PC-9 (cell line): Measurements from ENCODE around the gene GAS7. TPM values are rescaled to one million over a fixed set of nuclear protein-coding genes. Genes with fewer than 3 reads are reported as not detected.

Experiments used
- BruUV-seq: library from RNA; stranded (reverse); fragments of 400-500 nt; replicated peaks from 2 replicates; lab custom pipeline; 2021; lab: Mats Ljungman, UMichigan
- CTCF ChIA-PET: fragments of 300-600 bp; sonication (Branson Sonifier 250); formaldehyde crosslinking; loops from one replicate; lab custom pipeline; 2022; ENCODE audit warnings: antibody characterized with exemption; lab: Charles Lee
- POLR2A ChIA-PET: fragments of 300-600 bp; sonication (Branson Sonifier 250); formaldehyde crosslinking; loops from one replicate; lab custom pipeline; 2022; ENCODE audit warnings: antibody characterized with exemption; ENCODE audit not compliant: unreplicated experiment; lab: Charles Lee
- DNase-seq, 2 experiments: peaks; one replicate each; pipeline versions ENCODE4 v3.0.0 to v3.0.0-alpha.2; 2015 to 2022; ENCODE audit warnings: mixed read lengths in 1 of 2
- H2AFZ ChIP-seq: fragments of 200-600 bp; sonication (generic); 2 replicates; pipeline ENCODE4 v1.8.1; 2017; ENCODE audit warnings: antibody characterized with exemption
- H3F3A ChIP-seq: fragments of 200-600 bp; sonication (generic); 2 replicates; pipeline ENCODE4 v1.8.1; 2017; ENCODE audit warnings: antibody characterized with exemption, mild to moderate bottlenecking, low read depth; ENCODE audit not compliant: insufficient read depth
- H3K27ac ChIP-seq: fragments of 200-600 bp; sonication (generic); 2 replicates; pipeline ENCODE4 v1.6.1; 2016; ENCODE audit warnings: mixed run types
- H3K27me3 ChIP-seq: fragments of 200-600 bp; sonication (generic); 2 replicates; pipeline ENCODE4 v1.6.1; 2016; ENCODE audit warnings: low read depth, mixed run types; ENCODE audit not compliant: insufficient read depth
- H3K36me3 ChIP-seq: fragments of 200-600 bp; sonication (generic); 2 replicates; pipeline ENCODE4 v1.6.1; 2016; ENCODE audit warnings: low read depth, mixed run types
- H3K4me1 ChIP-seq: fragments of 200-600 bp; sonication (generic); replicated peaks from 2 replicates; pipeline ENCODE4 v1.6.1; 2016; ENCODE audit warnings: mixed run types; ENCODE audit not compliant: insufficient read depth
- H3K4me2 ChIP-seq: fragments of 200-600 bp; sonication (generic); 2 replicates; pipeline ENCODE4 v1.6.1; 2017; ENCODE audit warnings: mixed run types
- H3K4me3 ChIP-seq: fragments of 200-600 bp; sonication (generic); 2 replicates; pipeline ENCODE4 v1.6.1; 2016; ENCODE audit warnings: mixed run types
- H3K79me2 ChIP-seq: fragments of 200-600 bp; sonication (generic); 2 replicates; pipeline ENCODE4 v1.6.1; 2017; ENCODE audit warnings: low read depth, mixed run types
- H3K9me2 ChIP-seq: fragments of 200-600 bp; sonication (generic); 2 replicates; pipeline ENCODE4 v1.8.1; 2017; ENCODE audit warnings: mild to moderate bottlenecking; ENCODE audit not compliant: insufficient read depth
- H3K9me3 ChIP-seq: fragments of 200-600 bp; sonication (generic); 2 replicates; pipeline ENCODE4 v1.8.1; 2016; ENCODE audit warnings: low read depth; ENCODE audit not compliant: insufficient read depth
- H4K20me1 ChIP-seq: fragments of 200-600 bp; sonication (generic); 2 replicates; pipeline ENCODE4 v1.8.1; 2017; ENCODE audit not compliant: insufficient read depth
- EZH2 ChIP-seq: fragments of 200-600 bp; sonication (generic); IDR thresholded peaks from 2 replicates; pipeline ENCODE4 v1.8.0; 2017; ENCODE audit warnings: antibody characterized with exemption, low read depth
- intact Hi-C: fragments of 100-400 bp; cut with micrococcal nuclease; formaldehyde crosslinking; loops from one replicate; pipeline ENCODE4 v1.10.0; 2022; ENCODE audit not compliant: unreplicated experiment
- total RNA-seq: library from RNA; stranded (reverse); gene quantifications from 2 replicates; pipeline ENCODE4 v1.2.3, GENCODE V29; 2021
- TF ChIP-seq, protein P1 (sequence below): fragments of 200-600 bp; sonication (generic); conservative IDR thresholded peaks from 2 replicates; pipeline ENCODE4 v1.6.1; 2017; ENCODE audit warnings: mixed run types, antibody characterized with exemption, mild to moderate bottlenecking, moderate library complexity

Gene GAS7
- total RNA-seq, 1 experiment from 2014 or later: not detected

DNA sequence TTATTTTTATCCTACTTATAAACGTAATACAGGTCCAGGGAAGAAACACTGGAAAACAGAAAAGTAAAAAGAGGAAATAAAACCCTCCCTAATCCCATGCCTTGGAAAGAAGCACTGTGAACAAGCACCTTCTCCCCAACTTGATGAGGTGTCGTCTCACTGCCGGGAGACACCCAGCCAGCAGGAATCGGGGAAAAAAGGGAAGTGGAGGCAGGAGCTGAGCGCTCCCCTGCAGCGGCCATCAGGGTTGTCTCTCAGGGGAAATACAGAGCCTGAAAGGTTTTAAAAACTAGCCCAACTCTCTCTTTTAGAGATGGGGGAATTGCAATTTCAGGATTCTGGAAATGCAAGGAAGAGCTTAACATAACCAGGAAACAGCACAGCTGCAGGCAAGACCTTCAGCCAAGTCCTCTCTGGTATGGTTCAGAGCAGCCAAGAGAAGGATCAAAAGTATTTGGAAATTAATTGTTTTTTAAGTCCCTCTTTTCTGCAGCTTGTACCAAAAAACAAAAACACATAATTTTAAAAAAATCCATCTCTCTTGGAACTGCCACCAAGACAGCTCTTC, 197.0 kb downstream of the GAS7 start:
- no peak for DNase-seq
- H3K9me3 ChIP-seq: no peaks in the 10 kb centered on the region
- ChIA-PET POLR2A (no interaction called here), CTCF (no interaction called here)
- H3K36me3 ChIP-seq: no peaks in the 10 kb centered on the region
- TF ChIP-seq, protein P1, sequence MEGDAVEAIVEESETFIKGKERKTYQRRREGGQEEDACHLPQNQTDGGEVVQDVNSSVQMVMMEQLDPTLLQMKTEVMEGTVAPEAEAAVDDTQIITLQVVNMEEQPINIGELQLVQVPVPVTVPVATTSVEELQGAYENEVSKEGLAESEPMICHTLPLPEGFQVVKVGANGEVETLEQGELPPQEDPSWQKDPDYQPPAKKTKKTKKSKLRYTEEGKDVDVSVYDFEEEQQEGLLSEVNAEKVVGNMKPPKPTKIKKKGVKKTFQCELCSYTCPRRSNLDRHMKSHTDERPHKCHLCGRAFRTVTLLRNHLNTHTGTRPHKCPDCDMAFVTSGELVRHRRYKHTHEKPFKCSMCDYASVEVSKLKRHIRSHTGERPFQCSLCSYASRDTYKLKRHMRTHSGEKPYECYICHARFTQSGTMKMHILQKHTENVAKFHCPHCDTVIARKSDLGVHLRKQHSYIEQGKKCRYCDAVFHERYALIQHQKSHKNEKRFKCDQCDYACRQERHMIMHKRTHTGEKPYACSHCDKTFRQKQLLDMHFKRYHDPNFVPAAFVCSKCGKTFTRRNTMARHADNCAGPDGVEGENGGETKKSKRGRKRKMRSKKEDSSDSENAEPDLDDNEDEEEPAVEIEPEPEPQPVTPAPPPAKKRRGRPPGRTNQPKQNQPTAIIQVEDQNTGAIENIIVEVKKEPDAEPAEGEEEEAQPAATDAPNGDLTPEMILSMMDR: no peak
- no peak for TF ChIP-seq EZH2
- no peak overlapping the region for H3K4me2 ChIP-seq
- H3K4me3 ChIP-seq: no peak overlapping the region
- no peak overlapping the region for H2AFZ ChIP-seq
- H3K27me3 ChIP-seq: peaks cover 49% of the 10 kb centered on the region
- no peak overlapping the region for H3K27ac ChIP-seq
- no peaks in the 10 kb centered on the region for H3K9me2 ChIP-seq
- no TSS peak for BruUV-seq
- H3F3A ChIP-seq: no peaks in the 10 kb centered on the region
- no peaks in the 10 kb centered on the region for H4K20me1 ChIP-seq
- H3K4me1 ChIP-seq: no peaks in the 10 kb centered on the region
- H3K79me2 ChIP-seq: no peaks in the 10 kb centered on the region
- intact Hi-C loops: no loop called here

DNA sequence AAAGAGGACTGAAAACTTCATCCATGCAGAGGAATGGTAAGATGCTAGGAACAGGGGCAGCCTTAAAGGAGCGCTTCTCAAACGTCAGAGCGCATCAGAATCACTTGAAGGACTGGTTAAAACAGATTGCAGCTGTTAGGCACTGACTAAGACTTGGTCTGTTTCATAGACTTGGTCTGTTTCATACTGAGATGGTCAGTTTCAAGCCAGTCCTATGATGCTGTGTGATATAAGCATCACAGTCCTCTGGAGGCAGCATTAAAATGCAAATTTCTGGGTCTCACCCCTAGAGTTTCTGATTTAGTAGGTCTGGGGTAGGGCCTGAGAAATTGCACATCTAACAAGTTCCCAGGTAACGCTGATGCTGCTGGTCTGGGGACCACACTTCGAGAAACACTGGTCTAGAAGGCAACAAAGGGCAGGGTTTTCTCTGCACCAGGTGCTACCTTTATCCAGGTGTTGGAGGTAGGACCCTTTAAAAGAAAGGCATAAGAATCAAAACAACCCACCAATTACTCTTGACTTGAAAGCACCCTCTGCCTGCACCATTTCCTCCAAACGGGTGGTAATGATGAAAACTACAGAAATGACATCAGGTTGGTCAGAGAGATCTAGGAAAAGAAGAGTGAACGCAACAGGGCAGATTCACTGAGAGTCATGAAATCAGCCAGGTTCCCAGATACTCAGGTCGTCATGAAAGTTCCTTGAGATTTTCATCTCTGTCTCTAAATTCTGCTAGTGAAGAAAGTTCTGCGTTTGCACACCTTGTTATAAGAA, 198.3 kb downstream of the GAS7 start:
- Histone ChIP-seq H3F3A (no peaks in the 10 kb centered on the region), H4K20me1 (no peaks in the 10 kb centered on the region), H3K79me2 (no peaks in the 10 kb centered on the region), H3K27ac (no peak overlapping the region), H3K36me3 (no peaks in the 10 kb centered on the region), H3K4me1 (no peaks in the 10 kb centered on the region), H2AFZ (no peak overlapping the region), H3K4me3 (no peak overlapping the region), H3K27me3 (peaks cover 44% of the 10 kb centered on the region), H3K9me2 (no peaks in the 10 kb centered on the region), H3K4me2 (no peak overlapping the region), H3K9me3 (no peaks in the 10 kb centered on the region)
- no peak for TF ChIP-seq EZH2
- TF ChIP-seq, protein P1: no peak
- intact Hi-C loops: no loop called here
- ChIA-PET POLR2A (no interaction called here), CTCF (interaction anchor here (0.5 kb wide), 1 partner anchor 196 kb away, joined by 3 read pairs; no protein-coding TSS in a partner anchor)
- BruUV-seq: no TSS peak
- no peak for DNase-seq

DNA sequence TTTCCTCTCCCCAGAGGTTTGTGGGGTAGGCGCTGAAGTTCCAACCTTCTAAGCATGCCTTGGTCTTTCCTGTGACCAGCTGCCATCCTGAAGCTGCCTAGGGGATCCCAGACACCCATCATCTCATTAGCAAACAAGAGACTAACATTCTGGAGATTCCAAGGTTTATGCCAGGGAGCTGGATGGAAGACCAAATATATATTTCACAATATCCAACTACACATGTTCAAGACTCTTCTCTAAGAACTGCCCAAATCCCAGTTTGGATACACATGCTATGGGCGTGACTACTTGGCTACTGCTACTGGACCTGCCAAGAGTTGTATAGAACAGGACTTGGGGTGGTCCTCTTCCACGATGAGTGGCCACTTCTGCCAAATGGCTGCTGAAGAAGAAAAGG, 200.3 kb downstream of the GAS7 start:
- POLR2A ChIA-PET: no interaction called here
- Histone ChIP-seq H3K9me2 (no peaks in the 10 kb centered on the region), H3K79me2 (no peaks in the 10 kb centered on the region), H3K27ac (no peak overlapping the region), H3K4me3 (no peak overlapping the region), H3F3A (no peaks in the 10 kb centered on the region), H3K4me2 (no peak overlapping the region), H3K36me3 (no peaks in the 10 kb centered on the region), H3K27me3 (peaks cover 44% of the 10 kb centered on the region), H3K4me1 (no peaks in the 10 kb centered on the region), H3K9me3 (no peaks in the 10 kb centered on the region), H2AFZ (no peak overlapping the region), H4K20me1 (no peaks in the 10 kb centered on the region)
- TF ChIP-seq, protein P1: no peak
- no peak for TF ChIP-seq EZH2
- BruUV-seq: no TSS peak
- CTCF ChIA-PET: no interaction called here
- intact Hi-C loops: no loop called here
- no peak for DNase-seq
